Measurements from ENCODE around the gene TCOF1.

Gene TCOF1

DNA sequence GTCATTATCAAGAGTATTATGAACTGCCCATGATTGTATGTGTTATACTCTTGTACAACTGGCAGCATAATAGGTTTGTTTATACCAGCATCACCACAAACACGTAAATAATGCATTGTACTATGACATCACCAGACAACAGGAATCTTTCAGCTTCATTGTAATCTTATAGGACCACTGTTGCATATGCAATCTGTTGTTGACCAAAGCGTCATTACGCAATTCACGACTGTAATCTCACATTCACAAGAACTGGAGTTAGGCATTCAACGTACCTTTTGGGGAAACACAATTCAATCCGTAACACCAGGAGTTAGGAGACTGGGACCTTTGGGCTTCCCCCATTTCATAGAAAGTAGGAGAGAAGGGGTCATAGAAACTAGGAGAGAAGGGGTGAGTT is 34.4 kb upstream of the TCOF1 start:
- no peak for DNase-seq (ENCODE audit: low read depth)

DNA sequence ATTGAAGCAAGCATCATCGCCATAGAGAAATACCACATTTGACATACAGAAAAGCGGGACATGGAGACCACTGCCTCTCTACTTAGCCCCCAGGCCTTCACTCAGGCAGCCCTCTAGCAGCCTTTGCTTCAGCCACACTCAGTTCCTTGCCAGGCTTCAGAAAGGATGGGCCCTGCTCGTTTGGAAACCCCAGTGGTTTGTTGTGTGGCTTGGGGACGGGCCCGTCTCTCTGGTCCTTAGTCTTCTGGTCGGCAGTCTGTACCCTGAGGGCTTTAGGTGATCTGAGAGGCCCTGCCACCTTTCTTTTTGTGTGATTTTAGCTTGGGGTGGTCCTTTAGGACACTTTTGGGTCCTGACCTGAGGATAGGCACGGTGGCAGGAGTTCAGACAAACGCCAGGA is 33.7 kb upstream of the TCOF1 start:
- no peak for DNase-seq (ENCODE audit: low read depth)

DNA sequence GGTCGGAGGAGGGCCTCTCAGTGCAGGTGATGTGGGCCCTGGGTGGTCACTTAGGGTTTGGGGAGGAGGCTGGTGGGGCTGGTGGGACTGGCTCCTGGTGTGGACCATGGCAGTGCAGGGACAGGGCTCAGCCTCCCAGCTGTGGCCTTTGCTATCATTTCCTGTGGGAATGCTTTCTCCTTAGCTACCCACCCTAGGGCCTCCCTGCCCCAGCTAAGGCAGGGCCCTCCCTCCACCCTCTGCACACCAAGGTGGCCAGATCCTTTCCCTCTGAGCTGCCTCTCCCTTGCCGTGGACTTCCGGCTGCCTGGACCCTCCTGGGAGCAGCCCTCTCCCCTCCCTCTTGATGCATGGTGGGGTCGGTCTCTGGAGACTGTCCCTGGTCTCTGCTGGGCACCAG is 32.1 kb upstream of the TCOF1 start:
- no peak for DNase-seq (ENCODE audit: low read depth)

DNA sequence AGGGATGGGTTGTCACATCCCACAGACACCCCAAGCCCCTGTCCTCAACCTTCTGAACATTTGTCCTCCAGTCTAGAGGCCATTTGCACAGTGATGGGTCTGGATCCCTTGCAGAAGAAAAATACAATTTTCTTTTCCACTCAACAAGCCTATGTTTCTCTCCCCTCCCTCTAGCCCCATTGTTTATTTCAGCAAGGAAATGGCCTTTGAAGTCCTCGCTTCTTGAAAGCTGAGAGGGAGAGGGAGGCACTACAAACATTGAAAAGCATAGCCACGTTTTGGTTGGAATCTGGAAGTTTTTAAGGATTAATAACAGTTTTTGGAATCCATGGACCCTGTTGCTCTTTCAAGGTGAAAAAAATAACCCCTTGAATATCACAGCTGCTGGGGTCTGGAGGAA is 30.8 kb upstream of the TCOF1 start:
- DNase-seq (ENCODE audit: low read depth) = no peak

DNA sequence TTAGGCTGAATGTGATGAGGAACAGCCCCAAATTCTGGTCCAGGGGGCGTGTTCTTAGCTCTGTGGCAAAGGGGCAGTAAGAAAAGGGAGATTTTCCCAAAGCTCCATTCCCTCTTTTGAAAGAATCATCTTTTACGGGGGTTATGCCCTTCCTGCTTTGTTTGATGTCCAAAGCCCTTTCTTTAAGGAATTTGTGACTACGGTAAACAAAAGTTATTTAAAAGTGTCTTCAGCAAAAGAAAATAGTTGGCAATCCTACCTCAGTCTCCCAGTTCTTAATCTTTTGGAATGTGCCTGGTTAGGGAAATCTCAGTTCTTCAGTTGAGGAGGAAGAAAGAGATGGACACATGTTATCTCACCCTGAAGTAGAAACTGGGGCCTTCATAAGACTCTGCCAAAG is 30.4 kb upstream of the TCOF1 start:
- no peak for DNase-seq (ENCODE audit: low read depth)

DNA sequence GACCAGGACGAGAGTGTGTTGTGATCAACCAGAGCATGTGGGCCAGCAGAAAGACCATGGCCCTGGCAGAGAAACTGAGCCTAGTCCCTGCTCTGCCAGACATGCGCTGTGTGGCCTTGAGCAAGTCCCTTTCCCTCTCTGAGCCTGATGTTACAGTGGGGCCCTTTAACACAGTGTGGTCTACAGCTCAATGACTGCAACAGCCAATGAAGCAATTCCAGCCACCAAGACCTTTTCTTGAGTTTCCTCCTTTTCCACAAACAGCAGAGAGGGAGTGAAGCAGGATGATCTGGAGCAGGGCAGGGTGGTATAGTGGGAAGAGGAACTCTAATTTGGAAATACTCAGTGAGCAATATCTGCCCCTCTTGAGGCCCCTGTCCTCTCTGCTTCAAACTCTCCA is 29.0 kb upstream of the TCOF1 start:
- DNase-seq (ENCODE audit: low read depth) = no peak

DNA sequence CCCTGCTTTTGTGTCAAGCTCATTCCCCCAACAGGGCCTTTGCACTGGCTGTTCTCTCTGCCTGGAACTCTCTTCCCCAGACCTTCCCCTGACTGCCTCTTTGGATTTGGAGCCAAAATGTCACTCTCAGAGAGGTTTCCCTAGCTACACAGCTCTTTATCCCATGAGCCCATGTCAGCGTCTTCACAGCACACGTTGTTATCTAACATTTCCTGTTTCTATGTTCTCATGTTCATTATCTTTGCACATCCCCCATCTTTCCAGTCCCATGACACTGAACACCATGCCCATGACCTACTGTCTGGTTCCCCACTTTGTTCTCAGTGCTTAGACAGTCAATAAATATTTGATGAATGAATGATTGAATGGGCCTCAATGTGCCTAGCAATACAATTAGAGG is 28.5 kb upstream of the TCOF1 start:
- DNase-seq (ENCODE audit: low read depth) = no peak

DNA sequence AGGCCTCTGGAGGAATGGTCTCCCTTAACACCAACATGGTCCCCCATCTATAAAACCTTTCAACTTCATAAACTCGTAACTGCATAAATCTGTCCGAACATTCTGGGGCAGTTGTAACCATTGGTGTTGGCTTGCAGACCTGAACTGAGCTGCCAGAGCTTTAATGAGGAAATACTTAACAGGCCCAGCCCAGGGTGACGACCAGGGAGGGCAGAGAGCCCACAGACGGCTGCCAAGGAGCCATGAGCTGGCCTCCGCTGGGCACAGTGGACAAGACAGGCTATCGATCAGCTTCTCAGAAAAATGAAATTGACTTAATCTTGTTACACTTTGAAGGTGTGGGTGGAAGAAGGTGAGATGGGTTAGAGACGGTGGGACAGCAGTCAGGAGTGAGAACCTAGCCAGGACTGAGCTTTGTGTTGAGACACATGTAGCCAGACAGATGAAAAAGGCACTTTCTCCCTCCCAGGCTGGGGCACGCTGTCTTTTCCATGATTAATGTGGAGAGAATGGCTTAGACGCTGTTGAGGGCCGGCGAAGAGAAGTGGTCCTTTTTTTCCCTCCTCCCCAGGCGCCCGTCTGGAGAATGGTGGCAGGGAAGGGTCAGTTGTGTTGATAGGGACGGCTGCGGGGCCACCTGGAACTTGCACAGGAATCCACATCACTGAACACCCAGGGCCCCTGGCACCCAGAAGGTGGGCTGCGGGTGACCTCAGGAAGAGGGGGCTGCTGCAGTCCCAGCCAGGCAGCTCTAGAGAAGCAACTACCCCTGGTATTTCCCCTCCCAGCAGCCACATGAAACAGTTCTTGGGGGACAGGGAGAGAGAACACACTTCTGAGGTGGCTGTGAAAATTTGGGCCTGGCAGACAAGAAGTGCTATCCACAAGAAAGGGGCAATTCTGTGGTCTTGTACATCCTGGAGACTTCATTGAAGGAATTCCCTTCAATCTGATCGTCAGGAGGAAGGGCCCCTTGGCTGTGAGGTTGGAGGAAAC is 27.3 kb upstream of the TCOF1 start:
- DNase-seq (ENCODE audit: low read depth) = no peak

DNA sequence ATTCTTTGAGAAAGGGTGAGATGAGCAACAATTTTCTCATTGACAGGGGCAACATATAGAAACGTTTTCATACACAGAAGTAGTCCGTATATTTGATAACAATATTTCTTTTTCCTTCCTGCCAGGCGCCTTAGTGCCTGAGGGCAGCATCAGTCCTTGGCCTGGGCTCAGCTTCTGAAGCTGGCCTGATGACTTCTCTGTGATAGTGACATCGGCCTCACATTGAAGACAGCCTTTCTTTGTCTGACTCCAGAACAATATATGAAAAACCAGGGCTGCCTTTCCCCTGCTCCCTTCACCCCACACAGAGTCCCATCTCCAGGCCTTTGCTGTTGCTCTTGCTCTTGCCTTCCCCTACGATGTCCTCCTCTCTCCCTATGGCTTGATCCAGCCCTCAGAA is 24.1 kb upstream of the TCOF1 start:
- DNase-seq (ENCODE audit: low read depth) = no peak

DNA sequence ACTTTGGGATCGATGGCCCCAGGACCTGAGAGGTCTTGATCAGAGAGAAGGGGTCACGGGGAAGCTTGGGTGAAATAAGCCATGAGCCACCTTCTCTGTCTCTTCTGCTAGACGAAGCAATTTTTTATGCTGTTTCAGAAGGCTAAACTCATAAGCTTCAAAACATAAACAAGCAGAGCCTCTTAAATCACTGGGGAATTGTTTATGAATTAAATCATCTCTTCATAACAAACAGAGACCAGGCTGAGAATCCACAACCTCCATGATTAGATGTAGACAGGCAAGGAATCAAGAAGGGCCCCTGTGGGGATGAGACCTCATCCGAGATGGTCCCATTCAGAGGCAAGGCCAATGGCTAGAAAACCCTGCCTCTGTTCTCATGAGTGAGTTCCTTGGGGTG is 21.7 kb upstream of the TCOF1 start:
- DNase-seq (ENCODE audit: low read depth) = no peak

DNA sequence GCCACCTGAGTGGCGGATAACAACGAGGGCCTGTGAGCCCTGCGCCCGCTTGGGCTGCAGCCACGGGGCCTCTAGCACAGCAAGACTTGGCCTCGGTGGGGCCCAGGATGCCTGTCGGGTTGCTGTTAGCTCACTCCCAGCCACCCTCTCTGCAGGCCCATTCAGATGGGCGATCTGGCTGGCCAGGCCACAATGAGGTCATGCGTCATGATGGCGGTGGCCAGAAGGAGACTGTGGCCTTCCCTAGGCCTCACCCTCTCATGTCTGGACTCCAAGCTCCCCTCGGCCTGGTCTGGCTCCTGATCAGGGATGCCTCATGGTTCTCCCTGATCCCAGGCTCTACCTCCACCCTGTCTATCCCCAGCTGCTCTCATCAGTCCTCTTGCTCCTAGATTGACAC is 19.0 kb upstream of the TCOF1 start:
- DNase-seq (ENCODE audit: low read depth) = no peak

DNA sequence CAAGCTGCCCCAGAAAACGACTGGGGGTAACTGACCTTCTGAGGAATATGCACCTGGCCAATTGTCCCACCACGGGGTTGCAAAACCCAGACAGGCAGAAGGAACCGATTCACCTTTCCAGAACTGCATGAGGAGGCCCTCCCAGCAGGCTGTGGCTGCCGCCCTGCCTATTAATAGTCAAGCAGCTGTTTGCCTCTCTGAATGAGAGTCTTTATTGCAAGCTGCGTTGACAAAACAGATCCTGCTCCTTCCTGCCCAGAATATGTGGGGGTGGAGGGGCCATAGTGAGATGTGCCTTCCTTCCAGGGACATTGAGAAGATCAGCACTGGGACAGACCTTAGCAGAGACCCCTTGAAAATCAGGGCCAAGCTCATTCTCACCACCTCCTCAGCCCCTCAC is 18.3 kb upstream of the TCOF1 start:
- DNase-seq (ENCODE audit: low read depth) = no peak

DNA sequence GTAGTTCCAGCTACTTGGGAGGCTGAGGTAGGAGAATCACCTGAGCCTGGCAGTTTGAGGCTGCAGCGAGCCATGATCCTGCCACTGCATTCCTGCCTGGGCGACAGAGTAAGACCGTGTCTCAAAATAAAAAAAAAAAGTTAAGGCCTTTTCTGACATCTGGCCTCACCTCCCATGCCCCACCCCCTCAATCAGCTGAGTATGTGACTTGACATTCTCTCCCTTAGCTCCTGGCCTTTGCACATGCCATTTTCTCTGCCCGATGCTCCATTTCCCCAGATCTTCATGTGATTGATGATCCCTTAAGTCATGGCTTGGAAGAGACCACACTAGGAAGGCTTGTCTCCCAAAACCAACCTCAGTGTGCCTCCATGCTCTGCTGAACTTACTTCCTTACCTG is 17.7 kb upstream of the TCOF1 start:
- DNase-seq (ENCODE audit: low read depth) = no peak

DNA sequence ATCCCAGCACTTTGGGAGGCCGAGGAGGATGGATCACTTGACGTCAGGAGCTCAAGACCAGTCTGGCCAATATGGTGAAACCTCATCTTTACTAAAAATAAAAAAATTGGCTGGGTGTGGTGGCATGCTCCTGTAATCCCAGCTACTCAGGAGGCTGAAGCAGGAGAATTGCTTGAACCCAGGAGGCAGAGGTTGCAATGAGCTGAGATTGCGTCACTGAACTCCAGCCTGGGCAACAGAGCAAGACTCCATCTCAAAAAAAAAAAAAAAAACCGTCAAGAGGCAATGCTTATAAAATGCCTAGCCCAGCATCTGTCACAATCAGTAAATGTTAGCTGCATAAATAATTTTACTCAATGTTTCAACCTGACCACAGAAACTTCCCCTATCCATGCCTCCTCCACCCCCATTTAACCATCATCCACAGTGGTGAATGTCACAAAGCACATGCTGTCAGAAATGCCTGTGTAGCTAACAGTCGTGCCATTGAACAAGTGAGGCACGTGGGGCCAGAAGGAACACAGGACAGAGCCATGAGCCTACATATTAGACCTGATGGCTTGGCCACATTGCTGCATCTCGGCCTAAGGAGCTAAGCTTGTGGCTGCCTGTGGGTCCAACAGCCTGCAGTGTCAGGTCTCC is 16.8 kb upstream of the TCOF1 start:
- DNase-seq (ENCODE audit: low read depth) = no peak

DNA sequence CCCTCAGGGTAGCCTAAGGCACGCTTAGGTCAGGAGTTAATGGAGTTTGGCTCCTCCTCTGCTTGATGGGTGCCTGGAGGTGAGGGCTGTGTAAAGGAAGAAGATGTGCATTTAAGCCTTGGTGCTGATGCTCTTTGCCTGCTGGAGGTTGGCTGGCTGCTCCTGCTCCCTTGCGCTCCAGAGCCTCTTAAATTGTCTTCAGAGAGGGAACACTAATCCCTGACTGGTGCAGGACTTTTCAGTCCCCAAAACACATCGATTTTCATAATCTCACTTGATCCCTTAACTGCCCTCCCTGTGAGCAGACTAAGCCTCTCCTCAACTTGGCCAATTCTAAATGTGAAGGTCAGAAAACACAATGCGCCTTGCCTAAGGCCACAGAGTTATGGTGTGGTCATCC is 16.2 kb upstream of the TCOF1 start:
- DNase-seq (ENCODE audit: low read depth) = no peak

DNA sequence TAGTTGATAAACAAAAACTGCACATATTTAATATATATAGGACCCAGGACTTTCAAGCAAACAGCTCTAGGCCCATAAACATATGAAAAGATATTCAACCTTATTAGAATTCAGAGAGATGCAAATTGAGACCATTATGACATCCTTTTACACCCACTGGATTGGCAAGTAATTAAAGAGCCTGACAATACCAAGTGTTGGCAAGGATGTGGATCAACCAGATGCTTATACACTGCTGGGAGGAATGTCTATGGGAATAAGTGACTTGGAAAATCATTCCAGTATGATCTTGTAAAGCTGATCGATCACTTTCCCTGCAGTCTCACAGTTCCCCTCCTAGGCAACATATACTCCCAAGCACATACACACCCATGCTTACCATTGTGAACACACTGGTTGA is 15.5 kb upstream of the TCOF1 start:
- DNase-seq (ENCODE audit: low read depth) = no peak

DNA sequence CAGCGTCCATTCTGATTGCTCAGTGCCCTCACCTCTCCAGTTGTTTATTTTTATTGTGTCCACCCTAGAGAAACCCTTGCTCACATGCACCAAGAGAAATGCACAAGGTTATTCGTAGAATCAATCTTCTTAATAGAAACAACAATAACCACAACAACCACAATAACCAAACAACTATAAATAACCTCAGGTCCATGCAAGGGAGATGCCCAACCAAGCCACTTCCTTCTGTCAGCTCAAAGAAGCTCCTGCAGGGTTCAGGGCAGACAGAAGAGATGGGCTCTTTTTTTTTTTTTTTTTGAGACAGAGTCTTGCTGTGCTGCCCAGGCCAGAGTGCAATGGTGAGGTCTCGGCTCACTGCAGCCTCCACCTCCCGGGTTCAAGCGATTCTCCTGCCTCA is 14.9 kb upstream of the TCOF1 start:
- DNase-seq (ENCODE audit: low read depth) = no peak

DNA sequence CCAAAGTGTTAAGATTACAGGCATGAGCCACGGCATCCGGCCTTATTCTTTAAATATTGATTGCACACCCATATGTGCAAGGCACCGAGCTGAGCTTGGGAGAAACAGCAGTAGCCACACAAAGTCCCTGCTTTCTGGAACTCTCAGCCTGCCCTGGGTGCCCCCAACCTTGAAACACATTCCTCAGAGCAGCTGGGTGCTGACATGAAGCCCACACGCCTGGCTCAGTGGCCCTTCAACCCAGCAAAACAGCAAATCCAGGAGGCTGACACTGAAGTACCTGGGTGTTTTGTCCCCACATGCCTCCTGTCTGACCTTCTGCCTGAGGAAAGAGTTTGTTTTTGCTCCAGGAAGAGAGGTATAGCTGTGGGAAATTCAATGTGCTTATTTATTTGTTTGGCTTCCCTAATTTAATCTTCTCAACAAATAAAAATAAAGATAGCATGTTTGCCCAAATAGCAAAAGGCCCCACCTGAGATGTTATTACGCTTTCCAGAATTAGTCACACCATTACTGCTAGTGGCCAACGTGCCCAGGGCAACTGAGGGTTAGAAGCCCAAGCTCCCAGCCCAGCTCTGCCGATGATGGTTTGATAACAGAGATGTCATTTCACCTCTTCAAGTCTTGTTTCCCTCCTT is 13.4 kb upstream of the TCOF1 start:
- DNase-seq (ENCODE audit: low read depth) = no peak

DNA sequence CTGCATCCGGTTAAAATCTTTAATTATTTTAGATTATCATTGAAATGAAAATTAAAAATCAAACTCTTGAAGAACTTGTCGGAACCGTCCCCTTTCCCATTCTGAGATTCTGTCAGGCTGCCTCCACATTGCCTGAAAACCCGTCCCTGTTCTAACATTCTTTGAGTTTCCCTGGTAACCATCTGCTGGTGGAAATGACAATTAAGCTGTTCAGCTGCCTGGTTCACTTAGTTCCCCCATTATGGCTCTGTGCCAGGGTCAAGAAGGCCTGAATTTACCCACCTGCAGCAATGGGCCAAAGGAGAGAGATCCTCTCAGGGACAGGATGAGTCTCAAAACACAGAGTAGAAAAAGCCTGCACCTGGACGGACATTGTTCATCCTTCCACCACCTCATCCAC is 11.8 kb upstream of the TCOF1 start:
- no peak for DNase-seq (ENCODE audit: low read depth)

DNA sequence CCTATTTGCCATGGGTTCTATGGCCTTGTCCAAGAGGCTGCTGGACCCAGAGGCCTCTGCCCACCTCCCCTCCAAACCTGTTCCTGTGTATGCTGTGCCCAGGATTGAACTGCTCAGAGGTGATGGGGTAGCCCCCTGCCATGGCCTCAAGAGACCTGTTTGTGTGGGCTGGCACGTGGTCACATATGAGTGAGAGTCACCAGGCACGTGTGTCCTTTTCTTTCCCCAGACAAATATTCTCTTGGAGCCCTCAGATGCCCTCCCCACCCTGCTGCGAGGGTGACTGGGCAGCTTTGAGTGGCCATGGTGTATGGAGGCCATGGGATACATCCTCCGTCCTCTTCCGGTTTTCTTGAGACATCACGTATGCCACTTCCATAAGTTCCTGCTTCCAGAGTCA is 10.9 kb upstream of the TCOF1 start:
- DNase-seq (ENCODE audit: low read depth) = no peak

DNA sequence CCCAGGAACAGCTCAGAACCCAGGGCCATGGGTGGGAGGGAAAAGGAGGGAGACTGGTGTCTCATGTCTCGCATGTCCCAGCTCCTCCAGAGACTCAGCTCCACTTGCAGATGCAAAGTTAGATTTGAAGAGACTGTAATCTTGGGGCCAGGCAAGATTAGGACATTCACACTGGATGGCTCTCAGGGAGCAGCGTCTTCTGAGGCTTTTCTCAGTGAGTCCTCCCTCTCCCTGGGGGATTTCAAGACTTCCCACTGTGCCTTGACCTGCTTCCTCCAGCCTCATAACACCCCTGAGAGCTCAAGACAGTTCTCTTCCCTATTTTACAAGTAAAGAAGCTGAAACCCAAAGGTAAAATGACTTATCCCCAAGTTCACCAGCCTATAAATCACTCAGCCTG is 10.5 kb upstream of the TCOF1 start:
- no peak for DNase-seq (ENCODE audit: low read depth)

DNA sequence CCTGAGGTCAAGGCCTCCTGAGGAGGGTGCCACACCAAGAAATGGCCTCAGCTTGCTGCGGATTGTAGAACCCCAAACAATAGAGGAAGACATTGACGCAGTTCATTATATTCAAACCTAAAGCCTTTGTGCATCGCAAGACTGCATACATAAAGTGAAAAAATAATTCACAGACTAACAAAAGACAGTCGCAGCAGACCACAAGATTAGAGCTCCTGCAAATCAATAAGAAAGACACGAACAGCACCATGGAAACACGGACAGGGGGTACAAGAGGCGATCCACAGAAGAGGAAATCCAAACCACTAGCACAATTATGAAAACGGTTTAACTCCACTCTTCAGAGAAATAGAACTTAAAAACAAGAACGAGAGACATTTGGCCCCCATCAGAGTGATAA is 10.0 kb upstream of the TCOF1 start:
- DNase-seq (ENCODE audit: low read depth) = no peak

DNA sequence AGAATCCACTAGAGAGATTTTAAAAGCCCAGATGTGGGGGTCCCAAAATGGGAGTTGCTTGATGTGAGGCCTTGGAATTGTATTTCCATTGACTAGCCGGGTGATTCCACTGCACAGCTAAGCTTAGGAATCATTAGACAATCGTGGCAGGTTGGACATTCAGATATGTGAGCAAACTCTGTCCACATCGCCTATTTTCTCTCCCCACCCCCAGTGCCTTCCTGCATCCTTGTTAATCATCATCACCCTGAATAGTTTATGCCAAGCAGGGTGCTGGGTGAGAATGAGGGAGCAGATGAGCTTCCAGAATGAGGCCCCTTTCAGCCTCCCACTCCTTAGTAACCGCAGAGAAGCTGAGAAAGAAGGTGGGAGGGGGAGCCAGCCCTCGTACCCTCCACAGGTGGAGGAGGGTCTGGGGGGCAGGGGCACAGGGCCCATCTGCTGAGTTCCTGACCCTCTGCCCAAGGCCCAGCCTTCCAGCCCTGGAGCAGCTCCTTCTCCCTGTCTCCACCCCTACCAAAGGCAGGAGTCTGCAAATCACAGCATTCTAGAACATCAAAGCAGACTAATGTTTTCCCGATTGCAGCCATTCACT is 7.7 kb upstream of the TCOF1 start:
- DNase-seq (ENCODE audit: low read depth) = no peak
